Fibroblast of skin of right quadriceps (primary cell): ENCODE results near the gene SYNPO2.
"Not testable (repeated sequence)": the region's sequence is repeated elsewhere in the genome, so short reads cannot be mapped to it uniquely, and the experiment has no call there.

Source experiments
- DNase-seq: peaks from one replicate; pipeline ENCODE4 v3.0.0-alpha.2; 2013

Gene SYNPO2

GRCh38 chr4:118888666-118889311, at the start of gene SYNPO2:
TSS of gene SYNPO2 (plus strand) at chr4:118888854. CDS start at chr4:118889037, 183 bp downstream.
- DNase-seq, result peak; percentile 86

- DNase-seq, result no peak
These were observed 49.3 kb upstream of the SYNPO2 start for GRCh38 chr4:118839221-118839927.

GRCh38 chr4:118842055-118842454, 46.6 kb upstream of the SYNPO2 start:
- DNase-seq, result peak; percentile 79

- DNase-seq, result no peak
These were observed 45.4 kb upstream of the SYNPO2 start for GRCh38 chr4:118843237-118843636.

GRCh38 chr4:118845552-118846050, 43.1 kb upstream of the SYNPO2 start:
- DNase-seq, result no peak

- DNase-seq, result no peak
These were observed 41.7 kb upstream of the SYNPO2 start for GRCh38 chr4:118846979-118847378.

- DNase-seq, result no peak
These were observed 40.4 kb upstream of the SYNPO2 start for GRCh38 chr4:118848242-118848641.

- DNase-seq, result no peak
These were observed 39.8 kb upstream of the SYNPO2 start for GRCh38 chr4:118848901-118849300.

GRCh38 chr4:118849867-118850487, 38.7 kb upstream of the SYNPO2 start:
- DNase-seq, result no peak

GRCh38 chr4:118850488-118851173, 38.0 kb upstream of the SYNPO2 start:
- DNase-seq, result no peak

GRCh38 chr4:118857760-118858159, 30.9 kb upstream of the SYNPO2 start:
- no peak for DNase-seq

GRCh38 chr4:118858779-118859178, 29.9 kb upstream of the SYNPO2 start:
- DNase-seq, result no peak

GRCh38 chr4:118865091-118865708, 23.5 kb upstream of the SYNPO2 start:
- DNase-seq, result peak; percentile 57

GRCh38 chr4:118866442-118866841, 22.2 kb upstream of the SYNPO2 start:
- no peak for DNase-seq

- DNase-seq, result peak; percentile 60
These were observed 21.2 kb upstream of the SYNPO2 start for GRCh38 chr4:118867311-118868067.

GRCh38 chr4:118869808-118870342, 18.8 kb upstream of the SYNPO2 start:
- DNase-seq, result peak; percentile 60

GRCh38 chr4:118872181-118872580, 16.5 kb upstream of the SYNPO2 start:
- no peak for DNase-seq

- no peak for DNase-seq
These were observed 10.9 kb upstream of the SYNPO2 start for GRCh38 chr4:118877797-118878196.

- not testable (repeated sequence) for DNase-seq
These were observed 10.1 kb upstream of the SYNPO2 start for GRCh38 chr4:118878507-118878906.

- no peak for DNase-seq
These were observed 9.2 kb upstream of the SYNPO2 start for GRCh38 chr4:118879409-118879808.

- no peak for DNase-seq
These were observed 7.0 kb upstream of the SYNPO2 start for GRCh38 chr4:118881512-118882146.
